Spleen (tissue), 11 donors: ENCODE measurements around the gene ABHD5. TPM values are rescaled to one million over a fixed set of nuclear protein-coding genes. Genes with fewer than 3 reads are reported as not detected.

Source experiments
- DNase-seq: peaks from one replicate; pipeline ENCODE4 v3.0.0-alpha.2; 2020
- H3K27ac ChIP-seq, 8 donors: fragments of 200-600 bp; sonication (generic) in 7 of 8; 1 replicate in 4 of 8; 2 replicates in 4 of 8; pipeline versions ENCODE4 v1.5.0 to v1.8.0; 2016 to 2021; ENCODE audit warnings: inconsistent platforms in 4 of 8, mild to moderate bottlenecking in 4 of 8, moderate library complexity in 1 of 8
- H3K27me3 ChIP-seq, 7 donors: fragments of 200-600 bp; sonication (generic) in 6 of 7; replicated peaks in 1 of 7; 1 replicate in 4 of 7; 2 replicates in 3 of 7; pipeline versions ENCODE4 v1.5.0 to v1.8.0; 2016 to 2021; ENCODE audit warnings: inconsistent platforms in 3 of 7, mild to moderate bottlenecking in 1 of 7
- H3K36me3 ChIP-seq, 6 donors: fragments of 200-600 bp; sonication (generic) in 5 of 6; 1 replicate in 4 of 6; 2 replicates in 2 of 6; pipeline versions ENCODE4 v1.5.0 to v1.8.0; 2016 to 2021; ENCODE audit warnings: inconsistent platforms in 2 of 6
- H3K4me1 ChIP-seq, 6 donors: fragments of 200-600 bp; sonication (generic) in 5 of 6; 1 replicate in 3 of 6; 2 replicates in 3 of 6; pipeline versions ENCODE4 v1.5.0 to v1.8.0; 2016 to 2021; ENCODE audit warnings: inconsistent platforms in 3 of 6
- H3K4me3 ChIP-seq, 8 donors: fragments of 200-600 bp; sonication (generic) in 7 of 8; 1 replicate in 4 of 8; 2 replicates in 4 of 8; pipeline versions ENCODE4 v1.5.0 to v1.8.0; 2016 to 2021; ENCODE audit warnings: inconsistent platforms in 4 of 8, mild to moderate bottlenecking in 4 of 8, moderate library complexity in 2 of 8
- H3K9me3 ChIP-seq, 8 donors: fragments of 200-600 bp; sonication (generic) in 7 of 8; 1 replicate in 4 of 8; 2 replicates in 4 of 8; pipeline versions ENCODE4 v1.5.0 to v1.8.0; 2016 to 2021; ENCODE audit warnings: inconsistent platforms in 4 of 8
- CTCF ChIP-seq, 11 experiments: fragments of 200-600 bp in 7 of 11; fragments of 450-650 bp in 4 of 11; sonication (generic) in 4 of 11; IDR thresholded peaks in 8 of 11; conservative IDR thresholded peaks in 3 of 11; 1 replicate in 7 of 11; 2 replicates in 4 of 11; pipeline versions ENCODE4 v1.4.0 to v1.8.0; 2016 to 2021; ENCODE audit warnings: antibody characterized with exemption in 11 of 11, inconsistent platforms in 4 of 11, mild to moderate bottlenecking in 1 of 11
- POLR2A ChIP-seq, 3 donors: fragments of 450-650 bp; IDR thresholded peaks; one replicate each; pipeline ENCODE4 v1.5.1; 2017; ENCODE audit warnings: antibody characterized with exemption in 3 of 3, mild to moderate bottlenecking in 1 of 3
- POLR2AphosphoS5 ChIP-seq, 3 donors: sonication (generic); formaldehyde crosslinking; IDR thresholded peaks; one replicate each; pipeline ENCODE4 v1.5.1; 2017; ENCODE audit warnings: antibody characterized with exemption in 3 of 3
- WGBS, 5 donors: extraction: QIAGEN DNeasy Blood & Tissue Kit in 3 of 5; methylation state at CpG; one replicate each; pipeline versions ENCODE4 v1.1.5 to v1.1.7; 2013 to 2018; 5-methylcytosine and 5-hydroxymethylcytosine counted together
- intact Hi-C: fragments of 100-400 bp; cut with DNase I; formaldehyde crosslinking; loops from one replicate; pipeline ENCODE4 v1.15.0; 2023; ENCODE audit warnings: low total_unique reads
- polyA plus RNA-seq, 3 donors: library from polyadenylated mRNA; stranded (reverse); fragments of 200-250 nt; gene quantifications; one replicate each; pipeline ENCODE4 v1.2.1, GENCODE V29; 2013
- total RNA-seq, 7 donors: library from RNA; depleted of rRNA in 3 of 7; stranded (reverse); fragments of >200 nt in 3 of 7; fragmentation: NEBNext Ultra II Directional in 4 of 7; extraction: Animal tissue kit (Norgen Biotek cat#: 25700) in 4 of 7; gene quantifications; one replicate each; pipeline versions ENCODE4 v1.1.0 to v1.2.1, GENCODE V29; 2016 to 2021
- donor health status: healthy with polysubstance abuse.
- donor health status: DM: no; HTN: no; CAD: no; lungs with moderate emphysema.
- donor health status: DM: no; HTN: no; CAD: no.
- donor health status: Bipolar disorder and iron deficiency.
- donor health status: healthy.
- donor health status: DM: no; HTN: no; CAD: no.
- donor health status: DM: yes; HTN: yes; CAD: no.

Gene ABHD5
- total and polyA plus RNA-seq, 10 donors, result 2.6 to 44.8 (median 23.1) TPM

GRCh38 chr3:43748179-43748578 lies 57.4 kb downstream of the ABHD5 start:
- intact Hi-C loops, result no loop called here
- no peak overlapping the region for H3K4me3 ChIP-seq
- no peak for TF ChIP-seq POLR2A (IDR thresholded peaks at IDR 0.05)
- TF ChIP-seq POLR2AphosphoS5 (IDR thresholded peaks at IDR 0.05), result no peak
- no peak for TF ChIP-seq CTCF (IDR thresholded peaks at IDR 0.05 in 8 of 11, conservative IDR thresholded peaks at IDR 0.05 in 3 of 11)
- H3K4me1 ChIP-seq, result no peaks in the 10 kb centered on the region
- WGBS, 5 donors, result 55 to 74% (median 69%) methylated on average over 5 of the region's 5 CpGs
- H3K36me3 ChIP-seq, result no peaks in the 10 kb centered on the region
- no peaks in the 10 kb centered on the region for H3K27me3 ChIP-seq
- H3K27ac ChIP-seq, result no peak overlapping the region
- DNase-seq, result no peak
- H3K9me3 ChIP-seq, result peaks cover 0 to 18% (median 9%) of the 10 kb centered on the region in 8 donors

- TF ChIP-seq POLR2A (IDR thresholded peaks at IDR 0.05) (no peak), CTCF (IDR thresholded peaks at IDR 0.05 in 8 of 11, conservative IDR thresholded peaks at IDR 0.05 in 3 of 11) (no peak), POLR2AphosphoS5 (IDR thresholded peaks at IDR 0.05) (no peak)
- Histone ChIP-seq H3K9me3 (peaks cover 0 to 18% (median 9%) of the 10 kb centered on the region in 8 donors), H3K4me1 (no peaks in the 10 kb centered on the region), H3K27me3 (no peaks in the 10 kb centered on the region), H3K4me3 (no peak overlapping the region), H3K27ac (no peak overlapping the region), H3K36me3 (no peaks in the 10 kb centered on the region)
- no peak for DNase-seq
- intact Hi-C loops, result no loop called here
- WGBS, 5 donors, result 87 to 95% (median 92%) methylated on average over 5 of the region's 5 CpGs
Measured at GRCh38 chr3:43748645-43749044, 57.9 kb downstream of the ABHD5 start.

- no peak overlapping the region for H3K27ac ChIP-seq
- no peak overlapping the region for H3K4me3 ChIP-seq
- intact Hi-C loops, result no loop called here
- no peaks in the 10 kb centered on the region for H3K27me3 ChIP-seq
- H3K4me1 ChIP-seq, result peaks cover 0 to 8% (median under 1%) of the 10 kb centered on the region in 6 donors
- WGBS, 5 donors, result 91 to 100% (median 94%) methylated on average over 3 of the region's 3 CpGs
- no peak for DNase-seq
- no peaks in the 10 kb centered on the region for H3K9me3 ChIP-seq
- TF ChIP-seq POLR2AphosphoS5 (IDR thresholded peaks at IDR 0.05), result no peak
- no peak for TF ChIP-seq POLR2A (IDR thresholded peaks at IDR 0.05)
- TF ChIP-seq CTCF (IDR thresholded peaks at IDR 0.05 in 8 of 11, conservative IDR thresholded peaks at IDR 0.05 in 3 of 11), result no peak
- no peaks in the 10 kb centered on the region for H3K36me3 ChIP-seq
Measured at GRCh38 chr3:43752905-43753304, 62.2 kb downstream of the ABHD5 start.

DNA sequence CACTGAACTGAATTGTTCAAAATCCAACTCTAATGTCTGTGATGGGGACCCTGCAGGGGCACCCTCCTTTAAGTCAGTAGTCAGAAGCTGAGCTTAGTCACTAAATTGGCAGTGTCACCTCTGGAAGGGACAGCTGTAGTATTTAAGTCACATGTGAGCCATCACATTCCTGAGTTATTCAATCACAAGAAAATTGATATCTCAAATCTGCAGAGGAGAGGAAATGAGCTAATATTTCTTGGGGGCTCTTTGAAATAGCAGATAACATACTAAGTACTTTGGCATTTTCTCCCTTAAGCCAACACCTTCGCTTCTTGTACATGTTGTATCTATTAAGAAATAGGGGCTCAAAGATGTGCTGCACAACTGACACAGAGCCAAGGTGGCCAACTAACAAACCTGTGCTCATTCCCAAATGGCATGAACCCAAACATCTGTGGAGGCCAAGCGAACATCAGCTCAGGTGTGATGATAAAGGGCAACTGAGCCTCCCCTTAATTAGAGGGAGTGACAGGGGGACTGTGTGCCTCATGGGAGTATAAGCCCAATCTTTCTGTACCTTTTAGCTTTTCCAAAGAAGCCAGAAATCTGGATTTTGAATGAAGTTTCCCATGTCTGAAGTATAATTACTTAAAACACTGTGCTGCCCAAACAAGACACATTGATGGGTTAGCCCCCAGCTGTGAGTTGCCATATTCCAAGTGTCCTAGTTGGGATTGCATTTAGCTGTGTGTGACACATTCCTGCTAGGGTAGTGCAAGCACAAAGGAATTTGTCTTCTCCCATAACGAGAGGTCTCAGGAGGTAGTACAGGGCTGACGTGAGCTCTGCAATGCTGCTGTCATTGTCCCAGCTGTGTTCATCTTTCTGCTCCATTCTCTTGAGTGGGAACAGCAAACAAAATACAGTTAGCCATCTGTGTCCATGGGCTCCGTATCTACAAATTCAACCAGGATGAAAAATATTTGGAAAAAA lies 63.3 kb downstream of the ABHD5 start:
- TF ChIP-seq POLR2AphosphoS5 (IDR thresholded peaks at IDR 0.05) (no peak), CTCF (IDR thresholded peaks at IDR 0.05 in 8 of 11, conservative IDR thresholded peaks at IDR 0.05 in 3 of 11) (no peak), POLR2A (IDR thresholded peaks at IDR 0.05) (no peak)
- DNase-seq, result no peak
- H3K27ac ChIP-seq, result no peak overlapping the region
- no peaks in the 10 kb centered on the region for H3K27me3 ChIP-seq
- 85 to 90% (median 90%) methylated on average over 5 of the region's 5 CpGs for WGBS, 5 donors
- no peaks in the 10 kb centered on the region for H3K36me3 ChIP-seq
- H3K4me3 ChIP-seq, result no peak overlapping the region
- peaks cover 0 to 19% (median 9%) of the 10 kb centered on the region in 6 donors for H3K4me1 ChIP-seq
- intact Hi-C loops, result no loop called here
- H3K9me3 ChIP-seq, result no peaks in the 10 kb centered on the region
